Measurements from ENCODE around the gene NFYA. TPM values are rescaled to one million over a fixed set of nuclear protein-coding genes. Genes with fewer than 3 reads are reported as not detected.

Gene NFYA
- total and polyA plus RNA-seq, 9 of the 15 experiments (the other 6 are each of a cell fraction or from before 2014, with no cell fraction given) = 7.3 to 37.1 (median 21.8) TPM

GRCh38 chr6:41098366-41098765 is 25.6 kb downstream of the NFYA start (continued):
- TF ChIP-seq, protein P1, sequence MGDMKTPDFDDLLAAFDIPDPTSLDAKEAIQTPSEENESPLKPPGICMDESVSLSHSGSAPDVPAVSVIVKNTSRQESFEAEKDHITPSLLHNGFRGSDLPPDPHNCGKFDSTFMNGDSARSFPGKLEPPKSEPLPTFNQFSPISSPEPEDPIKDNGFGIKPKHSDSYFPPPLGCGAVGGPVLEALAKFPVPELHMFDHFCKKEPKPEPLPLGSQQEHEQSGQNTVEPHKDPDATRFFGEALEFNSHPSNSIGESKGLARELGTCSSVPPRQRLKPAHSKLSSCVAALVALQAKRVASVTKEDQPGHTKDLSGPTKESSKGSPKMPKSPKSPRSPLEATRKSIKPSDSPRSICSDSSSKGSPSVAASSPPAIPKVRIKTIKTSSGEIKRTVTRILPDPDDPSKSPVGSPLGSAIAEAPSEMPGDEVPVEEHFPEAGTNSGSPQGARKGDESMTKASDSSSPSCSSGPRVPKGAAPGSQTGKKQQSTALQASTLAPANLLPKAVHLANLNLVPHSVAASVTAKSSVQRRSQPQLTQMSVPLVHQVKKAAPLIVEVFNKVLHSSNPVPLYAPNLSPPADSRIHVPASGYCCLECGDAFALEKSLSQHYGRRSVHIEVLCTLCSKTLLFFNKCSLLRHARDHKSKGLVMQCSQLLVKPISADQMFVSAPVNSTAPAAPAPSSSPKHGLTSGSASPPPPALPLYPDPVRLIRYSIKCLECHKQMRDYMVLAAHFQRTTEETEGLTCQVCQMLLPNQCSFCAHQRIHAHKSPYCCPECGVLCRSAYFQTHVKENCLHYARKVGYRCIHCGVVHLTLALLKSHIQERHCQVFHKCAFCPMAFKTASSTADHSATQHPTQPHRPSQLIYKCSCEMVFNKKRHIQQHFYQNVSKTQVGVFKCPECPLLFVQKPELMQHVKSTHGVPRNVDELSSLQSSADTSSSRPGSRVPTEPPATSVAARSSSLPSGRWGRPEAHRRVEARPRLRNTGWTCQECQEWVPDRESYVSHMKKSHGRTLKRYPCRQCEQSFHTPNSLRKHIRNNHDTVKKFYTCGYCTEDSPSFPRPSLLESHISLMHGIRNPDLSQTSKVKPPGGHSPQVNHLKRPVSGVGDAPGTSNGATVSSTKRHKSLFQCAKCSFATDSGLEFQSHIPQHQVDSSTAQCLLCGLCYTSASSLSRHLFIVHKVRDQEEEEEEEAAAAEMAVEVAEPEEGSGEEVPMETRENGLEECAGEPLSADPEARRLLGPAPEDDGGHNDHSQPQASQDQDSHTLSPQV (IDR thresholded peaks at IDR 0.05) = no peak
- TF ChIP-seq HDAC1 (IDR thresholded peaks at IDR 0.05) = no peak
- no peak for TF ChIP-seq NUFIP1 (IDR thresholded peaks at IDR 0.05; ENCODE audit: partially characterized antibody)
- TF ChIP-seq, protein P2, sequence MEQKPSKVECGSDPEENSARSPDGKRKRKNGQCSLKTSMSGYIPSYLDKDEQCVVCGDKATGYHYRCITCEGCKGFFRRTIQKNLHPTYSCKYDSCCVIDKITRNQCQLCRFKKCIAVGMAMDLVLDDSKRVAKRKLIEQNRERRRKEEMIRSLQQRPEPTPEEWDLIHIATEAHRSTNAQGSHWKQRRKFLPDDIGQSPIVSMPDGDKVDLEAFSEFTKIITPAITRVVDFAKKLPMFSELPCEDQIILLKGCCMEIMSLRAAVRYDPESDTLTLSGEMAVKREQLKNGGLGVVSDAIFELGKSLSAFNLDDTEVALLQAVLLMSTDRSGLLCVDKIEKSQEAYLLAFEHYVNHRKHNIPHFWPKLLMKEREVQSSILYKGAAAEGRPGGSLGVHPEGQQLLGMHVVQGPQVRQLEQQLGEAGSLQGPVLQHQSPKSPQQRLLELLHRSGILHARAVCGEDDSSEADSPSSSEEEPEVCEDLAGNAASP (IDR thresholded peaks at IDR 0.05) = no peak

DNA sequence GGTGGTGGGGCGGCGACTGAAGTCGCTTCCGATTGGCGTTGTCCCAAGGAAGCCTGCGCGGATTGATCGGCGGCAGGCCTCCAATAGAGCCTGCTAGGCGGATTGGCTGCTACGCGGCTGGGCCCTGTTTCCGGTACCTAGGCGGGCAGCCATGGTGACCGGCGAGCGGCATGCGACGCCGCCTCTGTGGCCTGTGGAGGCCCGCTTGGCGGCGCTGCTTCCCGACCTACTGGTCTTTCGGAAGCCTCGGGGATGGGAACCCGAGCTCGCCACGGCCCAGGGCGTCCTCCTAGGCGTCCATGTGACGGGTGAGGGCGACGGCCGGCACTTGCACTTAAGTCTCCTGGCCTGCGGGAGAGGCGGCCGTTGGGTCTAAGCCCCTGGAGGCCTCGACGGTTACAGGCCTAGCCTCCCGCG is 28.1 kb downstream of the NFYA start:
- no peaks in the 10 kb centered on the region for H3K9me1 ChIP-seq (ENCODE audit: control insufficient read depth, insufficient read depth, low read length)
- H3K27ac ChIP-seq (ENCODE audit: extremely low read depth, low read depth, low read length) = no peak overlapping the region
- H3K4me1 ChIP-seq (replicated peaks in 1 of 2; ENCODE audit: control insufficient read depth in 2 of 2, insufficient read depth in 2 of 2, low read length in 2 of 2) = no peaks in the 10 kb centered on the region
- H3K36me3 ChIP-seq (ENCODE audit: control insufficient read depth, insufficient read depth, low read length) = peaks cover 46% of the 10 kb centered on the region
- no peaks in the 10 kb centered on the region for H3K27me3 ChIP-seq (ENCODE audit: control insufficient read depth in 2 of 2, insufficient read depth in 2 of 2, low read length in 2 of 2)
- no peaks in the 10 kb centered on the region for H4K20me1 ChIP-seq (replicated peaks; ENCODE audit: control insufficient read depth, insufficient read depth, low read length)
- TF ChIP-seq ZKSCAN3 (CRISPR knock-in tag; IDR thresholded peaks at IDR 0.05) (no peak), RBM14 (IDR thresholded peaks at IDR 0.05; ENCODE audit: borderline replicate concordance, insufficient read depth, low read depth, low read length) (no peak), RBFOX2 (IDR thresholded peaks at IDR 0.05; ENCODE audit: low read depth, low read length) (peak; percentile 27; the same call in 1 of the 2 replicates), POLR2G (IDR thresholded peaks at IDR 0.05; ENCODE audit: low read depth, low read length) (peak; percentile 63)
- TF ChIP-seq, protein P3, sequence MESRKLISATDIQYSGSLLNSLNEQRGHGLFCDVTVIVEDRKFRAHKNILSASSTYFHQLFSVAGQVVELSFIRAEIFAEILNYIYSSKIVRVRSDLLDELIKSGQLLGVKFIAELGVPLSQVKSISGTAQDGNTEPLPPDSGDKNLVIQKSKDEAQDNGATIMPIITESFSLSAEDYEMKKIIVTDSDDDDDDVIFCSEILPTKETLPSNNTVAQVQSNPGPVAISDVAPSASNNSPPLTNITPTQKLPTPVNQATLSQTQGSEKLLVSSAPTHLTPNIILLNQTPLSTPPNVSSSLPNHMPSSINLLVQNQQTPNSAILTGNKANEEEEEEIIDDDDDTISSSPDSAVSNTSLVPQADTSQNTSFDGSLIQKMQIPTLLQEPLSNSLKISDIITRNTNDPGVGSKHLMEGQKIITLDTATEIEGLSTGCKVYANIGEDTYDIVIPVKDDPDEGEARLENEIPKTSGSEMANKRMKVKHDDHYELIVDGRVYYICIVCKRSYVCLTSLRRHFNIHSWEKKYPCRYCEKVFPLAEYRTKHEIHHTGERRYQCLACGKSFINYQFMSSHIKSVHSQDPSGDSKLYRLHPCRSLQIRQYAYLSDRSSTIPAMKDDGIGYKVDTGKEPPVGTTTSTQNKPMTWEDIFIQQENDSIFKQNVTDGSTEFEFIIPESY (CRISPR knock-in tag; IDR thresholded peaks at IDR 0.05) = peak; percentile 88
- no peak for ATAC-seq
- no peak for DNase-seq (ENCODE audit: extremely low read depth in 1 of 4, low spot score in 3 of 4)
- POLR2A ChIA-PET = interaction anchor here (0.6 to 0.7 kb wide), 4 partner anchors 10 to 646 kb away, joined by 3 read pairs; no protein-coding TSS in a partner anchor
- BruUV-seq (replicated peaks) = no TSS peak
- H3K9ac ChIP-seq (ENCODE audit: insufficient read depth in 1 of 2, low read depth in 2 of 2, low read length in 2 of 2) = no peak overlapping the region
- CTCF ChIA-PET (ENCODE audit: low intra/inter-chr PET ratio) = no interaction called here
- WGBS (ENCODE audit: insufficient coverage, low coverage, missing lambda C conversion rate) = 96% methylated on average over 35 of the region's 42 CpGs
- no peaks in the 10 kb centered on the region for H3K79me2 ChIP-seq (ENCODE audit: control insufficient read depth, insufficient read depth, low read length)
- H2AFZ ChIP-seq (ENCODE audit: low read depth, low read length) = no peak overlapping the region
- FAIRE-seq = no peak
- intact Hi-C loops (cut with micrococcal nuclease) = no loop called here
- no peaks in the 10 kb centered on the region for H3K9me3 ChIP-seq (replicated peaks; ENCODE audit: control insufficient read depth, insufficient read depth, low read depth, low read length)
- in situ Hi-C loops (cut with MboI) = no loop called here
- no peak overlapping the region for H3K4me3 ChIP-seq
- no peak overlapping the region for H3K4me2 ChIP-seq (ENCODE audit: insufficient read depth, low read length)

All from K562 (cell line).